Trophoblast cell (in vitro differentiated cells and primary cell): ENCODE measurements around the gene JMJD8.

Experiments used
- DNase-seq, 2 donors: peaks; one replicate each; pipeline ENCODE4 v3.0.0-alpha.2; 2016
- H2AFZ ChIP-seq: 2 replicates; pipeline ENCODE4 v1.6.1; 2013; ENCODE audit warnings: low read length, moderate library complexity, mild to moderate bottlenecking; ENCODE audit not compliant: insufficient read depth, poor library complexity
- H2AK5ac ChIP-seq: 2 replicates; pipeline ENCODE4 v1.6.1; 2013; ENCODE audit warnings: mild to moderate bottlenecking, low read length
- H2BK120ac ChIP-seq: 2 replicates; pipeline ENCODE4 v1.6.1; 2013; ENCODE audit warnings: low read length, mild to moderate bottlenecking, moderate library complexity; ENCODE audit not compliant: insufficient read depth, poor library complexity
- H2BK12ac ChIP-seq: 2 replicates; pipeline ENCODE4 v1.6.1; 2013; ENCODE audit warnings: mild to moderate bottlenecking, low read length, moderate library complexity
- H2BK5ac ChIP-seq: 2 replicates; pipeline ENCODE4 v1.6.1; 2013; ENCODE audit warnings: low read length, low read depth, moderate library complexity, mild to moderate bottlenecking; ENCODE audit not compliant: poor library complexity
- H3K14ac ChIP-seq: 2 replicates; pipeline ENCODE4 v1.6.1; 2013; ENCODE audit warnings: mild to moderate bottlenecking, low read length
- H3K18ac ChIP-seq: 2 replicates; pipeline ENCODE4 v1.6.1; 2013; ENCODE audit warnings: mild to moderate bottlenecking, low read length
- H3K23ac ChIP-seq: 2 replicates; pipeline ENCODE4 v1.6.1; 2013; ENCODE audit warnings: low read length
- H3K27ac ChIP-seq: 2 replicates; pipeline ENCODE4 v1.5.1; 2013; ENCODE audit warnings: low read depth, mild to moderate bottlenecking, inconsistent platforms, low read length, moderate library complexity
- H3K27me3 ChIP-seq: 2 replicates; pipeline ENCODE4 v1.6.1; 2013; ENCODE audit warnings: inconsistent platforms, mild to moderate bottlenecking, low read length, moderate library complexity; ENCODE audit not compliant: insufficient read depth
- H3K36me3 ChIP-seq, 2 experiments: 1 replicate in 1 of 2; 2 replicates in 1 of 2; pipeline ENCODE4 v1.6.1; 2013; ENCODE audit warnings: low read length in 2 of 2, mild to moderate bottlenecking in 2 of 2, moderate library complexity in 1 of 2; ENCODE audit not compliant: insufficient read depth in 2 of 2, control insufficient read depth in 1 of 2
- H3K4ac ChIP-seq: 2 replicates; pipeline ENCODE4 v1.6.1; 2013; ENCODE audit warnings: low read depth, mild to moderate bottlenecking, low read length, moderate library complexity
- H3K4me1 ChIP-seq, 2 experiments: 1 replicate in 1 of 2; 2 replicates in 1 of 2; pipeline ENCODE4 v1.6.1; 2013; ENCODE audit warnings: low read length in 2 of 2, mild to moderate bottlenecking in 2 of 2, moderate library complexity in 1 of 2; ENCODE audit not compliant: insufficient read depth in 2 of 2, control insufficient read depth in 1 of 2
- H3K4me2 ChIP-seq: 2 replicates; pipeline ENCODE4 v1.6.1; 2013; ENCODE audit warnings: inconsistent platforms, mild to moderate bottlenecking, low read length, moderate library complexity
- H3K4me3 ChIP-seq: 2 replicates; pipeline ENCODE4 v1.5.1; 2013; ENCODE audit warnings: mild to moderate bottlenecking, low read depth, low read length, inconsistent platforms
- H3K79me1 ChIP-seq: one replicate; pipeline ENCODE4 v1.6.1; 2013; ENCODE audit warnings: low read length
- H3K79me2 ChIP-seq: 2 replicates; pipeline ENCODE4 v1.6.1; 2013; ENCODE audit warnings: low read length, mild to moderate bottlenecking; ENCODE audit not compliant: control insufficient read depth, insufficient read depth, poor library complexity
- H3K9ac ChIP-seq: 2 replicates; pipeline ENCODE4 v1.6.1; 2013; ENCODE audit warnings: mild to moderate bottlenecking, low read length
- H3K9me3 ChIP-seq: 2 replicates; pipeline ENCODE4 v1.6.1; 2013; ENCODE audit warnings: low read depth, mild to moderate bottlenecking, control low read depth, inconsistent platforms, low read length; ENCODE audit not compliant: insufficient read depth
- H4K12ac ChIP-seq: 2 replicates; pipeline ENCODE4 v1.6.1; 2013; ENCODE audit warnings: low read depth, mild to moderate bottlenecking, low read length, moderate library complexity
- H4K8ac ChIP-seq: 2 replicates; pipeline ENCODE4 v1.6.1; 2013; ENCODE audit warnings: low read depth, mild to moderate bottlenecking, low read length, moderate library complexity
- H4K91ac ChIP-seq: one replicate; pipeline ENCODE4 v1.6.1; 2013; ENCODE audit warnings: low read depth, mild to moderate bottlenecking, low read length, moderate library complexity
- WGBS: extraction: QIAGEN DNeasy Blood & Tissue Kit; methylation state at CpG from one replicate; pipeline ENCODE4 v1.1.7; 2013; ENCODE audit warnings: missing lambda C conversion rate; ENCODE audit not compliant: insufficient read length, insufficient coverage; ENCODE audit errors: extremely low coverage; 5-methylcytosine and 5-hydroxymethylcytosine counted together

The JMJD8 gene

DNA sequence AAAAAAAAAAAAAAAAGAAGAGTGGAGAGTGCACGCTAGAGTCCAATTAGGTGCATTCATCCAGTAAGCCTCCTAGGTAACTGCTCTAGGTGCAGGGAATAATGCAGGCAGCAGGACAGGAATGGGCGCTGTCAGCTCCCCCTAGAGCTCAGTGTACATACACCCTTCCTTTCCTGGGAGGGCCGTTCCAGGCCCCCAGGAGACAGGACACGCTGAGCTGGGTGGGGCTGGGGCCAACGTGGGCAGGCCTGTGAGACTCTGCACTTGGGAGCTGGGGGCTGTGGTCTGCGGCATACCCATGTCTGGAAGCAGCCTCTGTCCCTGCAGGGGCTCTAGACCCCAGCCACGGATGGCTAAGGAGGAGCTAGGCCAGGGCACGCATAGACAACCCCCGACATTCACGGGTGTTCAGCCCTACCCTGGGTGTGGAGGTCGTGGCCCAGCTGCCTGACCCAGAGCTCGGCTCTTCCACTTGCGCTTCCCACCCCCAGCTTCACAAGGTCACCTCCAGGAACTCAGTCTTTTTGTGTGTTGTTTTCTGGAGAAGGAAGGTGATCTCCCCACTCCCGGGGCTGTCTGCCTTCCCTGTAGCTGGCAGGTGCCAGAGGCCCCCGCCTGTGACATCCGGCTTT, 35.8 kb upstream of the JMJD8 start:
- H3K4me3 ChIP-seq = no peak overlapping the region
- peaks cover 10% of the 10 kb centered on the region for H3K9me3 ChIP-seq
- H2AK5ac ChIP-seq = no peak overlapping the region
- H3K27ac ChIP-seq = no peak overlapping the region
- peak overlapping the region; percentile 94 for H2AFZ ChIP-seq
- H3K14ac ChIP-seq = no peak overlapping the region
- peak overlapping the region; percentile 82 for H3K4me2 ChIP-seq
- H2BK12ac ChIP-seq = no peak overlapping the region
- whole genome bisulfite sequencing = no CpG with 5 or more reads among the region's 16 CpGs
- H3K4ac ChIP-seq = no peak overlapping the region
- H3K27me3 ChIP-seq = peaks cover 12% of the 10 kb centered on the region
- H3K79me2 ChIP-seq = peaks cover 6% of the 10 kb centered on the region
- H3K4me1 ChIP-seq = peaks cover 20 to 23% of the 10 kb centered on the region in 2 experiments
- no peak overlapping the region for H4K8ac ChIP-seq
- peaks cover 0 to 3% of the 10 kb centered on the region in 2 experiments for H3K36me3 ChIP-seq
- no peak overlapping the region for H4K12ac ChIP-seq
- peak overlapping the region; percentile 42 for H3K9ac ChIP-seq
- peaks cover 9% of the 10 kb centered on the region for H3K79me1 ChIP-seq
- H3K23ac ChIP-seq = no peak overlapping the region
- no peak overlapping the region for H2BK5ac ChIP-seq
- DNase-seq = peak in 1 of 2 donors; percentile 33
- no peak overlapping the region for H2BK120ac ChIP-seq
- H3K18ac ChIP-seq = peak overlapping the region; percentile 16
- H4K91ac ChIP-seq = no peak overlapping the region

DNA sequence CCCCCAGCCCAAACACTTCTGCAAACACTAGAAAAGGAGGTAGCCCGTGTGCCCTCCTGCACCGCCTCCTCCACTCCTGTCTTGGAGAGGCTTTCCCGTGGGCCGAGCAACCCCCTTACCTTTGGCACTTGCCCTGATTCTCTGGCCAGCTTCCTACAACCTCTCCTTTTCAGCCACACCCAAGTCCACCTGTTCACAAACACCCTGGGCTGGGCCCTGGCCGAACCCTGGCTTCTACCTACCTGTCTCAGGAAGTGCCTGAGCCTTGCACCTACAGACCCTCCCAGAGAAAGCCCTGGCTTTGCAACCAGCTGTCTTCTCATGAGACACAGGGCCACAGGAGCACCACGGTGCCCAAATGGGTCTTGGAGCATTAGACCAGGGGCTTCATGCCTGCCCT, 34.8 kb upstream of the JMJD8 start:
- Histone ChIP-seq H2BK5ac (no peak overlapping the region), H3K14ac (no peak overlapping the region), H4K91ac (no peak overlapping the region), H3K27ac (no peak overlapping the region), H3K4me2 (no peak overlapping the region), H2BK12ac (no peak overlapping the region), H3K4me3 (no peak overlapping the region), H3K27me3 (peaks cover 12% of the 10 kb centered on the region), H2AK5ac (no peak overlapping the region), H3K23ac (no peak overlapping the region), H4K12ac (no peak overlapping the region), H3K18ac (no peak overlapping the region), H3K79me1 (peaks cover 11% of the 10 kb centered on the region), H3K4ac (no peak overlapping the region), H2BK120ac (no peak overlapping the region), H3K79me2 (peaks cover 6% of the 10 kb centered on the region), H3K4me1 (peaks cover 28 to 31% of the 10 kb centered on the region in 2 experiments), H3K9ac (no peak overlapping the region), H3K36me3 (peaks cover 0 to 3% of the 10 kb centered on the region in 2 experiments), H2AFZ (no peak overlapping the region), H4K8ac (no peak overlapping the region), H3K9me3 (peaks cover 15% of the 10 kb centered on the region)
- WGBS = no CpG with 5 or more reads among the region's 6 CpGs
- DNase-seq = no peak

DNA sequence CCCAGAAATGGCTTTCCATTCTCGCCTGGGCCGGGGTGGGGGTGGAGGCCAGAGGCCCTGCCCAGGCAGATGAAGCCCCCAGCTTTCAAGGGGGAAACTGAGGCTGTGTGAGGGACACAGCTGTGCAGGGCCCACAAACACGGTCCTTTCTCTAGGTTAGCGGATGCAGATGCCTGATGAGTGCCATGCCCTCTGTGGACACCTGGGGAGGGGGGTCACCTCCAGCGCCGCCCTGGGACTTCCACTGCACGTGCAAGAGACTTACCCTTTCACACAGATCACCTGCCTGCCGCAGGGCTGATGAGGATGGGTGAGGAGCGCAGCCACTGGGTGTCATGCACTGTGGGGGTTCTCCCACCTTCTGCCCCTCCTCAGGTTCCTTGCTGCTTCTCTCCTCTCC, 34.3 kb upstream of the JMJD8 start:
- Histone ChIP-seq H3K27ac (no peak overlapping the region), H3K23ac (no peak overlapping the region), H2AFZ (no peak overlapping the region), H3K79me1 (peaks cover 11% of the 10 kb centered on the region), H4K12ac (no peak overlapping the region), H2AK5ac (no peak overlapping the region), H2BK12ac (no peak overlapping the region), H3K36me3 (peaks cover 0 to 3% of the 10 kb centered on the region in 2 experiments), H3K9me3 (peaks cover 15% of the 10 kb centered on the region), H3K4me1 (peaks cover 31 to 35% of the 10 kb centered on the region in 2 experiments), H4K91ac (no peak overlapping the region), H3K14ac (no peak overlapping the region), H4K8ac (no peak overlapping the region), H3K27me3 (peaks cover 12% of the 10 kb centered on the region), H3K4me2 (no peak overlapping the region), H2BK5ac (no peak overlapping the region), H3K18ac (no peak overlapping the region), H3K79me2 (peaks cover 6% of the 10 kb centered on the region), H3K4ac (no peak overlapping the region), H3K4me3 (no peak overlapping the region), H3K9ac (no peak overlapping the region), H2BK120ac (no peak overlapping the region)
- no peak for DNase-seq
- no CpG with 5 or more reads among the region's 9 CpGs for WGBS

DNA sequence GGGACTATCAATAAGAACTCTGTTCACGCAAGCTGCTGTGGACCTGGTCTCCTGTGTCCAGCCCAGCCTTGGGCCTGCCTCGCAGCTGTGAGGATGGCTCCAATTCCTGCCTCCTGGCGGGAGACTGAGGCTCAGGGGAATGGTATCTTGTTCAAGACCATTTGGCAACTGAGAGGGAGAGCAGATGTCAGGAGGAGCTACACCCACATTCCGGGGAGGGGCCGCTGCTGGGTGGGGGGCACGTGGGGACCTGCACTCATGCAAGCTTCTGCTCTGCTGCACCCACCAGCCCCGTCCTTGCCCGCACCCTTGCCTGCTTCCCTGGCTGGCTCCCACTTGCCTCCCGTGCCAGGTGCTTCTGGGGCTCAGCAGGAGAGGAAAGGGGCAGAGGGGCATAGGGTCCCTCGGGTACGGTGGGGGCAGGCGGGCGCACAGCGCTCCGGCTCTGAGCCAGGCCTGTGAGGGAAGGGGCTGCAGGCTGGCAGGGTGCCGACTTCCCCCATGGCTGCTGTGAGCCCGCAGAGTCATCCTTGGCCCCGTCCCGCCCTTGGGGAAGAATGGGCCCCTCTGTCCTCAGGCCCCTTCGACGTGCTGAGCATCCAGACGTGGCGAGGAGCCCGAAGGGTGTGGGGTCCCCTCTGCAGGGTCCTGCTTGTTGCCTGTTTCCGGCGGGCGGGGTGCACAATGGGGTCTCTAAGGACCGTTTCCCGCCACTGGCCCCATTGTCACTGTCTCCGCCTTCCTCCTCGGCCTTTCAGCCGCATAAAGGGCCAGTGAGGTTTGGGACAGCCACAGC, 33.5 kb upstream of the JMJD8 start:
- Histone ChIP-seq H2BK12ac (no peak overlapping the region), H3K9ac (no peak overlapping the region), H3K27me3 (peaks cover 12% of the 10 kb centered on the region), H3K79me2 (peaks cover 6% of the 10 kb centered on the region), H3K36me3 (peaks cover 0 to 3% of the 10 kb centered on the region in 2 experiments), H2AK5ac (no peak overlapping the region), H3K14ac (no peak overlapping the region), H2BK120ac (no peak overlapping the region), H3K27ac (no peak overlapping the region), H3K79me1 (peaks cover 11% of the 10 kb centered on the region), H3K4me3 (no peak overlapping the region), H3K23ac (no peak overlapping the region), H2AFZ (no peak overlapping the region), H3K18ac (no peak overlapping the region), H4K91ac (no peak overlapping the region), H3K4ac (no peak overlapping the region), H4K12ac (no peak overlapping the region), H3K9me3 (peaks cover 15% of the 10 kb centered on the region), H3K4me2 (no peak overlapping the region), H3K4me1 (peaks cover 31 to 35% of the 10 kb centered on the region in 2 experiments), H2BK5ac (no peak overlapping the region), H4K8ac (no peak overlapping the region)
- no CpG with 5 or more reads among the region's 32 CpGs for WGBS
- no peak for DNase-seq
